Activated CD4-positive, alpha-beta T cell treated with anti-CD3 and anti-CD28 coated beads, Interleukin-10, Interleukin-2, amounts not matched to agents 100 ng/mL and 50 ng/mL, durations not matched to agents 16 hours and 8 hours (primary cell): ENCODE measurements around the gene DOCK1.
A peak's percentile ranks its signal among the peaks of the same experiment; 100 is the strongest.

ENCODE experiments used
- DNase-seq: peaks from one replicate; pipeline ENCODE4 v3.0.0-alpha.2; 2020

The DOCK1 gene

DNA sequence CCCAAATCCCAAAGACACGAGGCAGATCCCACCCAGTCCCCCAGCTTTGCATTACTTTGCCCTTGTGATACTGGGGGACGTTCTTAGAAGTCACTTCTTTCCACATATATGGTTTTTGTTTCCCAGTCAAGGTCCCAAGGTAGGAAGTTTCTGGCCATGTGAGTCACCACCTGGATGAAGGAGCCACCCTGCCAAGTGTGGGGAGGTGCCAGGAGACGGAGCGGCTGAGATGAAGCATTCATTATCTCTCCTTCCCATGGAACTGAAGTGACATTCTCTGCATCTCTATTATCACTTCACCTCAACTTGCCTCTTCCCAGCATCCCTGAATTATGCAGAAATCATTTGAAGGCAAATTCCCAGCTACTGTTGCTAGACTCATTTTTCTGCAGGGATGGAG is 427.4 kb downstream of the DOCK1 start:
- DNase-seq = no peak

DNA sequence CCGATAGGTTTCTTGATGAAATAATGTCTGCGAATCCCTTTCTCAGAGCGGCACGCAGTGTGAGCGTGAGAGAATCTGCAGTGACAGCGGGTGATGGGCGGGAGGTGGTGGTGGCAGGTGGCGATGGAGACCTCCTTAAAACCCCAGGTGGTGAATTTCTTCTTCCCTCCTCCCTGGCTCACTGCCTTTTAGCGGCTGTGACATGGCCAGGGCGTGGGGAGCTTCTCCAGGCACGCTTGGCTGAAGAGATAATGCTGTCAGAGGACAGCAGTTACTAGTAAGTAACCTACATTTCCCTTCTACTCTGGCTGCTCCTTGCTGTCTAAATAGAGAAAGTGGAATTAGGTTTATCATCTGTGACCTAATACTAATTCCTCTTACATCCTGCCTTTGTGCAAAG is 432.6 kb downstream of the DOCK1 start:
- no peak for DNase-seq

DNA sequence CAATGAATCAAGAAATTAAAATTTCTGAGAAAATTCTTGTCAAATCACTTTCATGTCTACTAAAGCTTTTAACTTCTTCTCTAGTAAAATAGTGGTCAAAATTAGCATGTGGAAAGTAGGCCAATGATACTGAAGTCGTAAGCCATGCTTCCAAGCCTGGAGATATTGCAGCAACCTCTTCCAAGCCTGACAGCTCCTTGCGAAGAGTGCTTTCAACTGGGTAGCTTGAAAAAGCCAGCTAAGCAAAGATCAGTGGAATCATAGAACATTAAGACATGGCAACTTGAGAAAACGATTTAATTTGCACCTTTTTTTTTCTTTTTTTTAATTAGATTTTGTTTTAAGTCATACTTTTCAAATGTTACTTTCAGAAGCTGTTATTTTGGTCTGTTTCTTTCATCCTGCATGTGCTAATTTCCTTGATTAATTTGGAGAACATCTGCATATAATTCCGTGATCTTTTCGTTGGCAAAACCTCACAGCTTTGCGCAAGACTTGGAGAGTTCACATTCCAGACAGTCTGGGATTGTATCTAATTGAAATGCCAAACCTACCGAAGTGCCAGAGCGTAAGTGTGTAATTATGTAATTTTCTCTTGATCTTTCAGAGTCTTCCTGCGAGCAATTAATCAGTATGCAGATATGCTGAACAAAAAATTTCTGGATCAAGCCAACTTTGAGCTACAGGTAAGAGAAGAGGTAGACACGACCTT is 433.3 kb downstream of the DOCK1 start:
- DNase-seq = no peak

DNA sequence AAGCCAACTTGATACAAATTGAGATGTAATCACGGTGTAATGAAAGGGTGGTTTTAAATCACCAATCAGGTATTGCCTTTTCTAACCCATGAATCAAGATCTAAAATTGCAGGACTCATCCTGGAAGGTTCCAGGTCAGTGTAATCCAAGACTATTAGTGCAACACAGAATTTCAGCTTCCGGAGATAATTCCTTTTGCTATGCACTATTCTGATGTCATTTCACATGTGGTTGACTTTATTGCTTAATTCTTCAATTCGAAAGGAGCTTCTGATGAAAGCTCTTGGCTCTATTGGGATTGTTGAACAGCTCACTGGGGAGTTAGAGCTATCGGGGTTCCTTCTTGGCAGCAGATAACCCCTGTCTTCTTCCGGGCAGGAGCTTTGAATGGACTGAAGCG is 438.6 kb downstream of the DOCK1 start:
- DNase-seq = no peak

DNA sequence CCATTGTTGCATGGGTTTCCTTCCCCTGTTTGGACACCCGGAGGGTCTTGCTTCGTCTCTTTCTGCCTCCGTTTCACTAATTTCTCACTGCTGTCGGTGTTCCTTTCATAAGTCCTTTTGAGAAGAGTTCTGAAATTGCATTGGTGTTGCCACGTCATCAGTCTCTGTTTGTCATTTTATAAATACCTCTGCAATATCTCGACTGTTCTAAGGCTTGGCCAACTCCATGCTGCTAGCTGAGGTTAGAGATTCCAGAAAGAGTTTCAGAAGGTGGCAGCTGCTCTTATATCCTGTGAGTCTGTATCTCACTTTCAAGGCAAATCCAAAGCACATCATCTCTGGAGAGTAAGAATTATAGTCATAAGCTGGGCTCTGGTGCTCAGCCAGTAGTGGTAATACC is 439.1 kb downstream of the DOCK1 start:
- no peak for DNase-seq

DNA sequence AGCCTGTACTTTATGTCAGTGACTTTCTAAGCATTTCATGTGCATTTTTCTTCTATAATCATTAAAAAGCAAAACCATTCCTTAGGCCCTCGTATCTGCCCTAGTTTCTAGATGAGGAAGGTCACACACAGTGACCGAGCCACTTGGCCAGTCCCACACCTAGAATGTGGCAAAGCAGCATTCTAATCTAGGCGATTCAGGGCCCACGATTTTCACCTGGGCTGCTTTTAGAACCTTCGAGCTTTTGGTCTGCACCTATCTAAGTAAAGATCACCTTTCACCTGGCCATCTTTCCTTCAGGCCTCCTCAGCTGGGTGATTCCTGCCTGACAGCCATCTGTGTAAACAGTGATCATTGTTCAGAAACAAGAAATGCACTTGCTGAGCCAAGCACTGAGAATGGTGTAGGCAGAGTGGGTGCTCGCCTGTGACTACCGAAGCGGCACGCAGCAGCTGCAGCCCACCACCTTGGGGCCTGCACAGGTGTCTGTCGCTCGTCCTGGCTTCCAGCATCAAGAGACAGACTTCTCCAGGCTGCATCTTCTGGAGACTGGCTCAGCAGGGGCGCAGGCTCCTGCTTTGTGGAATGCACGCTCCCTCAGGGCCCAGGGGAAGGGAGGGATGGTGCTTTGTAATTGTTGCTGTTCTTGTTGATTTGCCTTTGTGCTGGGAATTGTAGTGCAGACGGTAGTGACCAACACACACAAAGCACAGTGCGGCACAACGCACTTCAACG is 440.2 kb downstream of the DOCK1 start:
- no peak for DNase-seq

DNA sequence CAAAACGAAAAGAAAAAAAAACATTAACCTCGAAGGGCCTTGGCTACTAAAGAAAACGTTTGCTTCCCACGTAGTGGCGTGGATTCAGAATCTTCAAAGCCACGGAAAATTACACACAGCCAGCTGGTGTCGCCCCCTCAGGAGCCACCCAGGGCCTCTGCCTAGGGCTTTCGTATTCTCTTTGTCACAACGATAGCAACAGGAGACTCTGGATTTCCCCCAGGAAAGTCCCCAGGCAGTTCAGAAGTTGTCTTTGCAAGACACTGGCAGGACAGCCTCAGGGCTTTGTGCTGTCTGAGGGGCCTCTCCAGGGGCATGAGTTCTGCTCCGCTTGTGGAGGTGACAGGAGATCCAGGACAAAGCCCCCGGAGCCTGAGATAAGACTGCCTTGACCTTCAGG is 441.4 kb downstream of the DOCK1 start:
- peak; percentile 2 for DNase-seq

DNA sequence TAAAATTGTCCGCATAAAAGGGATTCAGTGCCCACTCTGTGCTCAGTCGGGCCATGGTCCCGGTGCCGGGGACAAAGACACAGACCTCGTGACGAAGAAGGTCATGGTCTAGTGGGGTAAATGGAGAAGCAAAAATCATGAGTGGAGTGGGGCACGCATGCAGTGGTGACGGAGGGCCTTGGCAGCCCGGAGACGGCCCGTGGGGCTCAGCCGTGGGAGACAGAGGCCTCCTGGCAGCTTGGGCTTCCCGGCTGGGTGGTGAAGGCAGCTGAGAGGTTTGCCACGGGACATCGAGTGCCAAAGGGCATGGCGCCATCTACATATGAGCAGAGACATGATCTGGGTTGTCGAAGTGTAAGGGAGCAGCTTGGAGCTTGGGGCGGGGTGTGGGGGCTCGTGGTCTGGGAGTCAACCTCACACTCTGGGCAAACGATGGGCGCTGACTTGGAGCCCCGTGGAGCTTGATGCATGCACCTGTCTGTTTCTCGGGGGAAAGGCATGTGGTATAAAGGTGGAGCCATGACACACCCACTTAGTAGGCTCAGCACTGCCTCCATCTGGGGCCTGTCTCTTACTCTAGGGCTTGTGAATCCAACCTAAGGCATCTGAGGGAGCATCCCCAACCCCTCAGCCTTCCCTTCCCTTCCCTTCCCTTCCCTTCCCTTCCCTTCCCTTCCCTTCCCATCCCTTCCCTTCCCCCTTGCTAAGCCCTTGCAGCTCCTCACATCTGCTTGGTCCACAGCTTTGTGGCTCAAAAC is 442.2 kb downstream of the DOCK1 start:
- no peak for DNase-seq

DNA sequence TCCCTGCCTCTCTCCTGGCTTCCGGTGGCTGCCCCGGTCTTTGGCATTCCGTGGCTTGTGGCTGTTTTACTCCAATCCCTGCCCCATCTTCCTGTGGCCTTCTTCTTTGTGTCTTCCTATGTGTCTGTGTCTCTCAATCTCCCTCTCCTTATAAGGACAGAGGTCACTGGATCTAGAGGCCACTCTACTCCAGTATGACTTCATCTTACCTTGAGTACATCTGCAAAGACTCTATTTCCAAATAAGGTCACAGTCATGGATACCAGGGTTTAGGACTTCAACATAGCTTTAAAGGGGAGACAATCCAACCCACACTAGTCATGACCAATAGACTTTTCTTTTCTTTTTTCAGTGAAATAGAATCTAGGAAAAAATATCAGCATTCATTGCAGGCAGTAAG is 444.5 kb downstream of the DOCK1 start:
- no peak for DNase-seq

DNA sequence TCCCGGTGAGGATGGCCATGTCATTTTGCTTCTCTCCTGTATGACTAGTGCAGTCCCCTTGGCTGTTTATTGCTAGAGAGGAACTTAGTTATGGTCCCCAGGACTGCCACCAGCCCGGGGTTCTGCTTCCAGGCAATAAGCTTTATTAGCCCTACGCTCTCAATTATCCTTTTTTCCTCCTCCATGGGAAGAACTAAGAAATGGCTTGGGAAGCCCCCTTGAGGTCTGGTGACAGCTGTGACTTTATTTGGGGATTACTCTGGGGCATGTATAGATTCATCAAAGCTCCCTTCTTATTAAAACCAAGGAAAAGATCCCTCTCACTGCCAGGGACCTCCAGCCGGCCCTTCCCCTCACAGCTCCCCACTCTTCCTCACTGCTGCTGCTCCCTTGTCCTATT is 446.3 kb downstream of the DOCK1 start:
- no peak for DNase-seq

DNA sequence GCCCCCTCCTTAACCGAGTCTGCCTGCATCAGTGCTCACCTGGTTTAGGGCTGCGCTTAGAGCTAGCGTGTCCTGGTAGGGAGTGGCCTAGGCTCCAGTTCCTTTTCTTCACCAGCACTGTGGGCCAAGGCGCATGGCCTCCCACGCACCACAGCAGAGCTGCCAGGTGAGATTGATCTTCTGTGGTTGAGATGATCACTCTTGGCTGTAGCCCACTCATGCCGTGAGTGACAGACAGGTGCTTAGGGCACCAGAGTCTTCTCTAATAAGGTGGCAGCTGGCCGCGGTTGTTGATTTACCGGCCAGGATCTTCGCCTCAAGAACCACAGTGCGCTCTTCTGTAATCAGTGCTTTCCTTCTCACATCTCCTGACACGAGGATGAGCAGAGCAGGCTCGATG is 448.3 kb downstream of the DOCK1 start:
- no peak for DNase-seq

DNA sequence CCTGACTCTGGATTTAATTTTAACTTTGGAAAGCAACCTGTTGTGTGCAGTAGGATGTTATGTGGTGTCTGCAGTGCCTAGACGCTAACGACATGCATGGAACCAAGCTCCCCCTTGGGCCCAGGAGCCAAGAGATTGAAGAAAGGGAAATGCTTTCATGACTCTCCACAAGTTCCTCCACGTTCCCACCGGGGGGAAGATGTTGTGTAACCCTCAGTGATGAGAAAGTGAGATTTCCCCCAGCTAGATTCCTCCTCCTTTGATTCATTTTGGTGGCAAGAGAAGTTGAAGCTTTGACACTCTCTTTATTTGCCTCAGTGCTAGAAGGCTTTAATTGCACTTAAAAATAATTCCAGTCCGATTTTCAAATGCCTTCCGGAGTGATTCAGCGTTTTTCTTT is 449.0 kb downstream of the DOCK1 start:
- no peak for DNase-seq

DNA sequence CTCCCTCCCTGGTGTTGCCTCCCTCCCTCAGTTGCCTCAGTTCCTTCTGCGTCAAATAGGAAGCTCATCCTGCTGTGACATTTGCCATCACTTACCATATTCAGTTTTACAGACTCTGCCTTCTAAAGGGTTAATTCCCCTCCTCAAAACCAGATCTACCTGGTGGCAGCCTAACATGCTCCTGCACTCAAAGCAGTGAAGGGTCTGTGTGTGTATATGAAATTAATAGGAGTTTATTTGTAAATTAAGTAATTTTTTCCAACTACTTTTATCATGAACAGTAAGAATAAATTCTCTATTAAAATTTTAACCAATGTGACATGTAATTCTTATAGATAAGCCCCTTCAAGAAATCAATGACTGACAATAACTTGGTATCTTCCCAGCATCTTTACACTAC is 449.8 kb downstream of the DOCK1 start:
- no peak for DNase-seq

DNA sequence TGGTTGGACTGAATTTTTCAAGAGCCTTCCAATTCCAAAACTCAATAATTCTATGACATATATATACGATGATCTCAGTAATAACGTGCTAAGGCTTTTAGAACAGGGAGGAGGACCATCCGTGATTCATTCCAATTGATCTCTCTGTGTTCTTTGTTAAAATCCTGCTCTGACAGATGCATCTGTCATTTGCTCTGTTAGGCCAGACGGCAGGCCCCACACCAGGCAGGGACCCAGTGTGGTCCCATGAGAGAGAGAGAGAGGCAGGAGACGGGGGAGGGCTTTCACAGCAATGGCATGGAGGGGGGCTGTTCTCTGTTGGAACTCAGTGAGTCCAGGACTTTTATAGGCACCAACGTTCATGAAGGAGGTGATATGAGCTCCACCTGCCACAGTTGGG is 451.1 kb downstream of the DOCK1 start:
- DNase-seq = no peak

DNA sequence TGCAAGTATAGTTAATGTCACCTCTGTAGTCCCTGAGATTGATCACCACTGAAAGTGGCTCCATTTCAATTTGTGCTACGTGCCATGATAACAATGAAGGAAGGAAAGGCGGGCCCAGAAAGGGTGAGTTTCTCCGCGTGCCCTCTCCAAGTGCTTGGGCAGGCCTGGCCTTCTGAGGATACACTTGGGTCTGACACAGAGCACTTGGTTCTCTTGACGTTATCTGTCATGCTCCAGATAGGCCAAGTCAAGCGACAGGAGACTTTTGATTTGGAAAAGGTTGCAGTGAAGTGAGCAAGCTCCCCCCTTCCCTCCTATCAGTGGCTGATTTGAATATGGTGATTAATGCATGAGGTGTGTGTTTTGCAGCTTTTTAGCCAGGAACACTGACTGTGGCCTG is 452.0 kb downstream of the DOCK1 start:
- no peak for DNase-seq

DNA sequence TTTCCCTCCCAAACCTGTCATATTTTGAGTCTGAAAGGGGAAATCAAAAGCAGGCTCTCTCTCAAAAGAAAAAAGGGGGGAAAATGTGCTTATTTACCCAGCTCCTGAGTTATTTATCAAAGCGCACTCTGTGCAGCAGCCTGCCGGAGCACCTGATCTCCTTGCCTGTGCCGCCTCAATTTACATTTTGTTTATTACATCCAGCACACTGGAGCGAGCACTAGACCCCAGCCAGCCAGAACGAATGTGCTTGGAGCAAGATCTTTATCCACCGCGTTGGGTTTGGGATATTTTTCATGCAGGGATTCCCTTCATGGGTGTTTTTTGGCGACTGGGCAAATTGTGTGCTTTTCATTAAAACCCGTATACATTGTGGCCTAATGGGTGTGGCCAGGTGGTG is 453.1 kb downstream of the DOCK1 start:
- DNase-seq = no peak

DNA sequence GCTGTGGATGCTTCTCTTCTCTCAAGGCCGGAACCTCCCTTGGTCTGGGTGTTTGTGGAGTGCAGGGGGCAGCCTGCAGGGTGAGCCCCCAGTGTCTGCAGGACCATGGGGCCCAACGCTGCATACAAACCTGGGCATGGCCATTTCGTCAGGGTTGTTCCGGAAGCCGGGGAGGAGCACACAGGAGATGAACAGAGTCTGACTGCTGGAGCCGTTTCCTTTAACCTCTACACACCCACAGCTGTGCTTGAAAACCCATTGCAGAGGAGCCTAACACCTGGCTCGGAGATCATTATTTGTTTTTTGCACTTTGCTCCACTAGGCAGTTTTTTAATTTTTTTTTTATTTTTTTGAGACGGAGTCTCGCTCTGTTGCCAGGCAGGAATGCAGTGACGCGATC is 458.8 kb downstream of the DOCK1 start:
- no peak for DNase-seq

DNA sequence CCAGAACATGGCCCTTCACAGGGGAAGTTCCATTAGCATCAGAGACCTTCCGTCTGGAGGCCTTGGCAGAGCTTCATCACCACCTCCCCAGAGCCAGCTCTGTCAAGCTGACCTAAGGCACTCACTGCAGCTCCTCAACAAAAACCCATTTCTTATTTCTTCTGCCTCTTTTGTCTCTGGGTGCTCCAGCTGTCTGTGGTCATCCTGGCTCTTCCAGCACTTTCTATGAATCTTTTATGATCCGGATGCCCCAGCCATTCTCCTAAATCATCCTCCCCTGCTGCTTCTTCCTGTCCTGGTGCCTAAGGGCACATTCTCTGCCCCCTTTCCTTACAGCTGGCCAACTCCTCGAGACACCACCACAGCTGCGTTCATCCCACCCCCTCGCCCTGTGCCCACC is 462.9 kb downstream of the DOCK1 start:
- DNase-seq = no peak

DNA sequence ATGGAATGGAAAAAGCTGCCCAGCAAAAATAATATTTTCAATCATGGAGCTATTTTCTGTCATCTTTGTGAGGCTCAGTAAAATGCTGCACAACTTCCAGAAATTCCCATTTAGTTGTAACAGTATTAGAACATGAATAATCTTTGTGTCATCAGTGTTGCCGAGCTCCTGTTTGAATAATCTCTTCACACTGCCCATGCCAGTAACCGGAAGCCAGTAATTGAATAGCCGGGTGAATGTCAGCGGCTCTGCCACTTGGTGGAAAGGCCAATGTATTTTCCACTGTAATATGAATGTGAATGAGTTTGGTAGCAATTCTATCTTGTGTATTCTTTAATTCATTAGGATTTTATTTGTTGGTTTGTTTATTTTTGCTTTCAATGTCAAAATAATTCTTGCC is 463.7 kb downstream of the DOCK1 start:
- no peak for DNase-seq

DNA sequence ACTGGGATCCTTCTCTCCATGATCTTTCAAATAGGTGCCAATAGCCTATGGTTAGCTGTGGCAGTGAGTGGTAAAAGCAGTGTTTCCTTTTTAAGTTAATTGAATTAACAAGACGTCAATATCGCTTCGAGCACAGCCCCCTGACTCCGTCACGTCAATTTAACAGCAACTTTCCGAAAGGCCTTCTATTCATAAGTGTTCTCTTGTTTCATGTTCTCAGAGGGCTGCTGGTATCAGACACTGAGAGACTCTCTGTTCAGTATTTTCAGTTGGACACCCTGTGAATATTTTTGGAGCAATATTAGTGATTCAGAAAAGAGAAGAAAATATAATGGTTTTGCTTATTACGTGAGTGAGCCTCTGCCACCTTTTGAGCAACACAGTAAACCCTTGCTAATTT is 465.4 kb downstream of the DOCK1 start:
- DNase-seq = no peak

DNA sequence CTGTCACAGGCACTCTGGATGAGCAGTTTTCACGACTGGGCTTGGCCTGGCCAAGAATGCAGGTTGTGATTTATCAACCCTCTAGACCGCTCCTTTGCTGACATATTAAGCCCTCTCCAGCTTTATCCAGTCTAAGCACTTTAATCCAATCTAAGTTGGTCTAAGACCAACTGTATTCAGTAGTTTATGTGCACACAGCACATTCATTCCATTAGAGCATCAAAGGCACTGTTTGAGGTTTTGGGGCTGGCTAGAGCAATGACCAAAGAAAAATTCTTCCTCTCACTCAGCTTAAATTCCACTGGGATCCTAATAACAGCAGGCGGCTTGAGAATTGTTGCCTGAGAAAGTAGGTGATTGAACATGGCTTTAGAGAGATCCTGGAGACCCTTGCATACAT is 467.1 kb downstream of the DOCK1 start:
- DNase-seq = no peak

DNA sequence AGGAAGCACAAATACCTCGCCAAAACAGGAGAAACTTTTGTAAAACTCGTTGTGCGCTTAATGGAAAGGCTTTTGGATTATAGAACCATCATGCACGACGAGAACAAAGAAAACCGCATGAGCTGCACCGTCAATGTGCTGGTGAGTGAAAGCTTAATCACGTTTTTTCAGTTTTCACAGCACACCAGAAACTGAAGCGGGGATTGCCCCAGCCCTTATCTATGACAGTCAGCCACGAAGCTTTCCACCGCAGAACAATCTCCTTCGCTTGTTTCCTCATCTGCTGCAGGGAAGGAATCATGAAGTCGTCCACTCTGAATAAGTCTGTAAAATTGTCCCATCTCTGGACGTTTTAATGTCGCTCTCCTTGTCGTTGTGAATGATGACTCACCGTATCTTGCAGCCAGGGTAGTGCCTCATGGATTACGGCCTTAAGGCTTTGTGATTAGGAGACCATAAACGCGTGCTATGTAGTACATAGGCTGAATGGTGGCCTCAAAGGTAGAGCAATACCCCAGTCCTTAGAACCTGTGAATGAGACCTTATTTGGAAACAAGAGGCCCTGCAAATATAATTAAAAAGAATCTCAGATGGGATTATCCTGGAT is 468.9 kb downstream of the DOCK1 start:
- DNase-seq = no peak

DNA sequence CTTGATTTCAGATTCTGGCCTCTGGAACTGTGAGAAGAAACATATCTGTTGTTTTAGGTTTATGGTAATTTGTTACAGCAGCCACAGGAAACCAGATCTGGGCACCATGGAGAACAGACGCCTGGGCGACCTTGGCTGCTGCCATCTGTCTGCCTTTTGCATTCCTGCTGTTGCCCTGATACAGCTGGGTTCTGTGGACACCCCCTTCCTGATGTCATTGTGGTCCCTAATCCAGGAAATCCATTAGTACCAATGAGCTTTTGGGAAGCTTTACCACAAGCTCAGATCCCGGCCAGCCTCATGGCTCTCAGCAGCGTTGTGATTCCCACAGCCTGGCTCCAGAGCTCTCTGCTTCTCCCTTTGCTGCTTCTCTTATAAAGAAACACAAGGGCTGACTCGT is 469.7 kb downstream of the DOCK1 start:
- DNase-seq = no peak

DNA sequence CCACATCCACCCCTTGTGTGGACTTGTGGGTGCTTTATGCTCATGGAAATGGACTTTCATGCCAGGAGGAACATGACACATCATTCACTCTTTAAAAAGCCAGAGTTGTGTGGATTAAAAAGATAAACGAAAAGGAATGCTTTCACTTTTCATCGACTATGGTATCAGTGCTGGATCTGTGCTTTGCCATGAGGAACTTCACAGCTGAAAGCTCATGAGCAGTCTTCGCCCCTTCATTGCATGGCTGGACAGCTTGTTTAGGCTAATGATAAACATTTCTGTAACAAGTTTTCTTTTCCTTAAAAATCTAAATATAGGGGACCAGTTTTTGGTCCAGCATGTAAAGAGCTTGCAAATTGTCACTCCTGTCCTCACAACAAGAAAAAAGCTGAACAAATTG is 470.2 kb downstream of the DOCK1 start:
- no peak for DNase-seq
